ENCODE results near the gene DUSP22.
A peak's percentile ranks its signal among the peaks of the same experiment; 100 is the strongest.

The DUSP22 gene

DNA sequence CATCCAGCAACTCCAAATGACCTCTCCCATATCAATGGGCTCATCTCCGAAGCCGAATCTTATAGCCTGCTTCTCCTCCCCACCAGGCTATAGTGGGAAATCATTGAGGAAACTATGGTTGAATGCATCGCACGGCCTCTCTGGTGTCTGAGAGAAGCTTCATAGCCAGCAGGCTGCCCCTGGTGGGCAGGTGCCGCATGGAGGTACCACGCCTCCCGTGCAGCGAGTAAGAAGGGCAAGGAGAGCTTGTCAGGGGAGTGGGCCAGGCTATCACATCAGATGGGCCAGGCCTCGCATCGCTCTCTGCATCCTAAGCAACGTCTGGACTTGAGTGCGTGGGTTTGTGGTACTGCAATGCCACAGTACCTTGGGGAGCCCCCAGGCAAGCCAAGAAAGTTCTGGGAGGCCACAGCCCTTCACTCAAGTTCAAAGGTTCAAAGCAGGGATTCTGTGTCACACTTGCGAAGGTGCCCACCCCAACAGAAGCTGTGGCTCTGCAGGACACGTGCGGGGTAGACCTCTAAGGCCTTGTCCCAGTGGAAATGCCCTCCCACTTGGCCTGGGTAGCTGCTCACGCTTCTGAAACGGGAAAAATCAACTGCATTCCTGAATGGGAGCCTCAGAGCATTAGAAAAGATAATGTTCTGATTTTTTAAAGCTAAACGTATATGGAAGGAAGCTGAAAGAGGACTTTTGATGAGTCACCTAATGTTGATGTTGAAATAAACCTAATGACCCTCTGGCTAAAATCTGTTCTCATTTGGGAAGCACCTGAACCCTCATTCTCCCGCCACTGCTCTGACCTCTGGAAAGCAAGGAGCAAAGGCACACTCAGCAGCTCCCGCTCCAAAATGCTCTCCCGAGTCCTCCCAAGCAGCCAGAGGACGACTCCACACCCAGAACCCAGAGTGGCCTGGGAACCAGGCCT lies 90.9 kb downstream of the DUSP22 start:
- DNase-seq: no peak

DNA sequence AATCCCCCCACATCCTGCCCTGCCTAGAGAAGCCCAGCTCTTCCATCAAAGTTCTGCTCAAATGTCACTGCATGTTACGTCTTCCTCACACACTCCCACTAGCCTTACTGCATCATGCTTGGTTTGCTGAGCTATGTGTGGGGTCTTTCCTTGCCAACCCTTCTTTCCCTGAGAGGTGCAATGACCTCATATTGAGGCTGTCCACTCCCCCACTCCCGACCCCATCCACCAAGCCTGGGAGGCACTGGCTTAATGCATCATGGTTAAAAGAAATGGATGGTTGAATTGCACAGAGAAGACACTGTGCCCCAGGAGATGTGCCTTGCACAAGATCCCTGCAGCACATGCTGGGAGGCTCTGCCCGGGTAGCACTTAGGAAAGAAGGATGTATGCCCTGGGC lies 91.6 kb downstream of the DUSP22 start:
- no peak for DNase-seq

GRCh38 chr6:384898-385297 lies 92.6 kb downstream of the DUSP22 start:
- DNase-seq: no peak

GRCh38 chr6:385614-386013 lies 93.3 kb downstream of the DUSP22 start:
- DNase-seq: no peak

GRCh38 chr6:386688-387266 lies 94.5 kb downstream of the DUSP22 start:
- DNase-seq: no peak

GRCh38 chr6:387293-387741 lies 95.0 kb downstream of the DUSP22 start:
- no peak for DNase-seq

GRCh38 chr6:388202-388903 lies 96.1 kb downstream of the DUSP22 start:
- no peak for DNase-seq

- DNase-seq: no peak
Measured at GRCh38 chr6:389143-389542, 96.9 kb downstream of the DUSP22 start.

- no peak for DNase-seq
Measured at GRCh38 chr6:389622-390021, 97.3 kb downstream of the DUSP22 start.

DNA sequence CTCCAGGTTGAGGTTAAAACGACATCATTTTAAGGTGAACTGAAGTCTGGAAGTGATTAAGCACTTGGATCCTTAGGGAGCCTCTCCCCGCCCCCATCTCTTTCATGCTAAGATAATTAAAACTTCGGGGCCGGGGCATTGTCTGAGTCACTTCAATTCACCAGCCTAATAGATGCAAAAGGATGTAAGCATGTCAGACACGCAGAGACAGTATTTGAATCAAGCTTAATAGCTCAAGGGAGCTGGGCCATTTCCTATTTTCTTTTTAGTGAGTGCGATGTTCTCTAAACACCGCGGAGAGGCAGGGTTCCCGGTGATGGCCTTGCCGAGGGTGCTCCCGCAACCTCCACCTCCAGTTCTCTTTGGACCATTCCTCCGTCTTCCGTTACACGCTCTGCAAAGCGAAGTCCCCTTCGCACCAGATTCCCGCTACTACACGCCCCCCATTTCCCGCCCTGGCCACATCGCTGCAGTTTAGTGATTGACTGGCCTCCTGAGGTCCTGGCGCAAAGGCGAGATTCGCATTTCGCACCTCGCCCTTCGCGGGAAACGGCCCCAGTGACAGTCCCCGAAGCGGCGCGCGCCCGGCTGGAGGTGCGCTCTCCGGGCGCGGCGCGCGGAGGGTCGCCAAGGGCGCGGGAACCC lies 98.7 kb downstream of the DUSP22 start:
- no peak for DNase-seq

GRCh38 chr6:391559-392440 lies 99.5 kb downstream of the DUSP22 start, which contains the start of gene IRF4:
TSS of gene IRF4 (plus strand) at chr6:391752. CDS start at chr6:393153, 1,401 bp downstream.
- peak; percentile 34 for DNase-seq

- DNase-seq: no peak
Measured at GRCh38 chr6:392441-393390, 100.4 kb downstream of the DUSP22 start.

DNA sequence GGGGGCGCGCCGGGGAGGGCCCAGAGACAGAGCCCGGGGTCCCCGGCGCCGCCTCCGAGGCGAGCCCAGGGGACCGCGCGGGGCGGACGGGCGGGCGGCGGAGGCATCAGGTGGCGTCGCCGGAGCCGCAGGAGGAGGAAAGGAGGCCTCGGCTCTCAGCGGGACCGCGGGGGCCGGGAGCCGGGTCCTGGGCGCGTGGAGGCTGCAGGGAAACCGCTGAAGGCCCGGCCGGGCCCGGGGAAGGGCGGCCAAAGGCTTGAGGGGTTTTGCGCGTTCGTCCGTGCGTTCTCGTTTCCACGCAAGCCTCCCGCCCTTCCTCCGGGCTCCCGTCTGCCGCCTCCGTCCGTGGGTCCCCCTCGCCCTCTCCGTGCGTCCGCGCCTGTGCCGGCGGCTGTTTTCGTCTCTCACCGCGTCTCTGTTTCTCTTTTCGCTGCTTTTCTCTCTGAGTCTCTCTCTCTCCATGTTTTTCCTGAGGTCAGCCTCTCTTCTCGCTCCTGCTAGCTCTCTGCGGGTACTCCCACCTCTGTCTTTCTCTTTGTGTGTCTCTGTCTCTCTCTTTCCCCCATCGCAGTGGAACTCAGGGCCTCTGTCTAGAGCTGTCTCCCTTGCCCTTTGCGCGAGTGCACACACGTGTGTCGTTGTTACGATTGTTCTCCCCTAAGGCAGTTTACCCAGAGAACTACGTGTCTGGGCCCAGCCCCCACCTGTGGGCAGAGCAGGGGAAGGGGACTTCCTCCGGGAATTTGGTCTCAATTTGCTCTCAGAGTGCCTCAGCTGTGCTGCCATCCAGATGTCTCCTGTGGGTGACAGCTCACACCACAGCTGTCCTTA lies 101.3 kb downstream of the DUSP22 start:
- DNase-seq: no peak

DNA sequence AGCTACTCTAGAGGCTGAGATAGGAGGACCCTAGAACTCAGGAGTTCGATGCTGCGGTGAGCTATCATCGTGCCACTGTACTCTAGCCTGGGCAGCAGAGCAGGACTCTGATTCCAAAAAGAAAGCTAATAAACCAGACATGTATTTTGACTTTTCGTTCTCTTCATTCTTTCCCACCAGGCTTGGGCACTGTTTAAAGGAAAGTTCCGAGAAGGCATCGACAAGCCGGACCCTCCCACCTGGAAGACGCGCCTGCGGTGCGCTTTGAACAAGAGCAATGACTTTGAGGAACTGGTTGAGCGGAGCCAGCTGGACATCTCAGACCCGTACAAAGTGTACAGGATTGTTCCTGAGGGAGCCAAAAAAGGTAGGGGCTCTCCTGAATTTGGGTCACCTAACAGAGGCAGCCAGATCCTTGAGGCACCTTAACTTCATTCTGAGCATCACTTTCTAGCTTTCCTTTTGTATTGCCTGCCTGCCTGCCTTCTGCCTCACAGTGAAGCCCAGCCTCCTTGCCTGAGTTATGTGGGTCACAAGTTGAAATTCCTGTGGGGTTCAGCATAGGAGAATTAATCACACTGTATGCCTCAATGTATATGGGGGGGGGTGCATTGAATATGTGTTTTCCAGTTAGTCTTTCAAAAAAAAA lies 102.5 kb downstream of the DUSP22 start:
- no peak for DNase-seq

DNA sequence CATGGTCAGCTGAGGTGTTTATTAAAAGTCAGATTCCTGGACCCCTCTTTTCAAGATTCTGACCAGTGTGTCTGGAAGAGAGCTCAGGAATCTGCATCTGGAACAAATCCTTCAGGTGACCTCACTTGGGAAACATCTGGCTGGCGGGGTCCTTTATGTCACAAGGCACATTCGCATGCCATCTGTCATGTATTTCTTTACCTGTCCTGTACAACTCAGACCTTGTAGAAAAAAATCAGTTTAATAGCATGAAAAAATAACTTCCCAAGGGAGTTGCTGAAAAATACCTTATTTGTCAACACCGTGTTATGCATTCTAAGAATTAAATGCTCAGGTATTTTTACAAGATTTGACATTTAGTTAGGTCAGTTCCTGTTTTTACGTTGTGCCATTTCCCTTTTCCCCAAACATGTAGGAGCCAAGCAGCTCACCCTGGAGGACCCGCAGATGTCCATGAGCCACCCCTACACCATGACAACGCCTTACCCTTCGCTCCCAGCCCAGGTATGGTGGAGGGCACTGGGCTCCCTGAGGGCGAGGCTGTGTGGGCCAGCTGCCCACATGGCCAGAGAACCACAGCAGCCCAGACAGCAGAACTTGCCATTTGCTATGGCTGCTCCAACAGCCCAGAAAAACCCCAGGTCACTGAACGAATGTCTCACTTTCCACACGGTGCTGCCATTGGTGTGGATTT lies 103.3 kb downstream of the DUSP22 start:
- DNase-seq: no peak

DNA sequence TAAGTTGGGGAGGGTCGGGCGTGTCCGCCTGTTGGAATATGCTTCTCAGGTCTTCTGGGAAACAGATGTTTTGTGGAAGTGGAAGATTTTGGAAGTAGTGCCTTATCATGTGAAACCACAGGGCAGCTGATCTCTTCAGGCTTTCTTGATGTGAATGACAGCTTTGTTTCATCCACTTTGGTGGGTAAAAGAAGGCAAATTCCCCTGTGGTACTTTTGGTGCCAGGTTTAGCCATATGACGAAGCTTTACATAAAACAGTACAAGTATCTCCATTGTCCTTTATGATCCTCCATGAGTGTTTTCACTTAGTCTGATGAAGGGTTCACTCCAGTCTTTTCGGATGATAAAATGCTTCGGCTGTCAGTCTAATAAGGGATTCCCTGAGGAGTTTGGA lies 103.8 kb downstream of the DUSP22 start:
- DNase-seq: no peak

- no peak for DNase-seq
Measured at GRCh38 chr6:397056-397455, 104.8 kb downstream of the DUSP22 start.

- DNase-seq: no peak
Measured at GRCh38 chr6:397604-398003, 105.3 kb downstream of the DUSP22 start.

- no peak for DNase-seq
Measured at GRCh38 chr6:398065-398464, 105.8 kb downstream of the DUSP22 start.
